Measurements from ENCODE around the gene MACROD2.
"Not testable (repeated sequence)": the region's sequence is repeated elsewhere in the genome, so short reads cannot be mapped to it uniquely, and the experiment has no call there.

The MACROD2 gene

DNA sequence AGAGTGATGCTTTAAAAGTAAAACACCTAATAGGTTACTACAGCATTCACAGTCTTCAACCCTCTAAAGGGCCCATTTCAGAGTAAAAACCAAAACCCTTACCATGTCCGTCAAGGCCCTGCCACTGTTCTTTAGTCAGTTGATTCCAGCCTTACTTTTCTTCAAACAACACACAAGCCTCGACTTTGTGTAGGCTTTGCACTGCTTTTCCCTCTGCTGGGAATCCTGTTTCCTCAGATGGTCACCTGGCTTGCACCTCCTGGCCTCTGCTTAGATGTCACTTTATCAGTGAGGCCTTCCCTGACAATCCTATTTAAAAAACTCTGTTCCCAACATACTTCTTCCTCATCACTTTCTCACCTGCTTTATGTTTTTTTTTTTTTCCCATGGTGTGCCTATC, 419.2 kb downstream of the MACROD2 start:
- no peak for DNase-seq

DNA sequence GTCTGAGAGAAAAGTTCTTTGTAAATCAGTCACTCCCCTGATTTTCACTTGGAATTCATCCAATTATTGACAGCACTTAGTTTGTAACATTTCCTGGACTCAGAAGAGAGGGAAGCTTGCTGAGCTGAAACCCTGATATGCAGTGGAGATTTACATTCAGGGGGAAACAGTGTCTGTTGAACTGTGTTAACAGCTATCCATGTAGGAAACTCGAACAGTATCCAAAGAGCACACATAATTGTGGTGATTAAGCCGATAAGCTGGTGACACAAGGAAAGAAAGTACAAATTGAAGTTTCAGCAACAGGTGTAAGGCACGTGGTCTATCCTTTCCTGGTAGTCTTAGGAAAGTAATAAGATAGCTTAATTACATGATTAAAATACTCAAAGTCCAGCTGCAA, 420.2 kb downstream of the MACROD2 start:
- DNase-seq = peak in 1 of 2 experiments; percentile 28

DNA sequence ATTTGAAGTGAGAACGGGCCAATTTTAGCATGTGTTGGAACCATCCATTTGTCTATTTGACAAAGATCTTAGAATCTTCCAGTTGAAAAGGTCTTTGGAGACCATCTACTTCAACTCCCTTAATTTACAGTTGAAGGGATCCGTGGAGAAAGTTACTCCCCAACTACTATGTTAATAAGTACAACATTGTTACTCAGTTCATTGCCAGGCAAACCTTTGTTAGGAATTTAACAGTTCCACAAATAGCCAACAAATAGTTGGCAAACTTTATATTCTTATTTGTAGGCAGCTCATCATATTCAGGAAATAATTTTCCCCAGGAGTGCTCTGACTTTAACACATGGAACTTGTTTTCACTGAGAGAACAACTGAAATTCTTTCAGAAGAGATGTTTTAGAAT, 423.1 kb downstream of the MACROD2 start:
- no peak for DNase-seq

DNA sequence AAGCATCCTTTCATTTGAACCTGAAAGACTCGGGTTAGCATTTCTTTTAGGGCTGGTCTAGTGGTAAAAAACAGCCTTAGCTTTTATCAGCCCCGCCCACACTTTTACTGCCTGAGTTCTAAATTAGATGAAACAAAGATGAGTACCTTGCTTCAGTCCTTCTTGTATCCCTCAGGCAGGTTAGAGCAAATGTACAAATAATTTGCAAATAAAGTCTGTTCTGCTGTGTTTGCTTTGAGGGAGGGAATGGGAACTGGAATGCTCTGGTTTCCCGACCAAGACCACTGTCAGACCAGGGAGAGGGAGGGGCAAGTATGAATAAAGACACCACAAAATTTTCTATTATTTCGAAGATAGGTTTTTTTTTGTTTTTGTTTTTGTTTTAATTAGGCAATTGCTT, 427.6 kb downstream of the MACROD2 start:
- DNase-seq = no peak

DNA sequence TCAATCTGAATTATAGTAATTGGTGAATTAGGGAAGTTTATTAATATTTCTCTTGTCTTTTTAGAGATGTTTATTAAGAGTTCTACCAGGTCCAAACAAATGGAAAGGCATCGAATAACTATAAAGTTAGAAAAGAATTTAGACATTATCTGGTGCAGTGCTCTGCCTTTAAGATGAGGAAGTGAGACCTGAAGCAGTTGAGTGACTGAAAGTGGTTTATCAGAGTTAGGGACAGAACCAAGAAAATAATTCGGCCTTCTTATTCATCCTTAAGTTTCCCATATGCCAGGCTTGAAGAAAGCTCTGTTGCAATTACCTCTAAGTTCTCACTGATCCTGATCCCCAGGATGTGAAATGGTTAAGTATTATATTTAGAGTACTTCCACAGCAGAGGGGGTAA, 436.3 kb downstream of the MACROD2 start:
- no peak for DNase-seq

DNA sequence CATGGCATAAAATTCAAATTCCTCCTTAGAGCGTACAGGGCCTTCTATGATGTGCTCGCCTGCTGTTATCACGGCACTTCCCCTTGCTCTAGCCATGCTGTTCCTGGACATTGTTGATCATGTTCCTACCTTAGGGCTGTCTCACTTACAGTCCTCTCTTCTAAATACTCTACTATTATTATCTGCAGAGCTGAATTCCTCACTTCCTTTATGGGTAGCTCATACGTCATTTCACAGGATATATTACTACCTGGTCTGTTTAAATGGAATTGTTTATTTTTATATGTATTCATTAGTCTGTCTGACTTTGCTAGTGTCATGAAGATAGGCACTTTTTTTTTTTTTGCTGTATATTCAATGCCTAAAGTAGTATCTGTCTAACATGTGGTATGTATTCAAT, 436.8 kb downstream of the MACROD2 start:
- DNase-seq = no peak

DNA sequence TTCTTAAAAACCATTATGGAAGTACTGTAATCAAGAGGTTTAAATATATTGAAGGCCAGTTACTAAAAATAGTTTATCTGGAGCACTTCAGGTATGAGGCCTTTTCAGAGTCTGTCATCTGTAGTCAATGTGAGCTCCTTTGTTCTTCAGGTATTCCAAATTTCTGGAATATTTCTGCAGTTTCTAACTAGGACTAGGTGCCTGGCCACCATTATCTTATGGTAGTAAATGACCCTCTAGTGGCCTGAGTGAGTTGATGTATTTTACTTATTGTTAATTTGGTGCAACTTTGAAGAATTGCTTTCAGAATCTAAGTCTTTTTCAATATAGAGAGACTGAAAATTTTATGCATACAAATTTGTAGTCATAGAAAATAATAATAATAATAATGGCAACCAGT, 437.3 kb downstream of the MACROD2 start:
- no peak for DNase-seq

DNA sequence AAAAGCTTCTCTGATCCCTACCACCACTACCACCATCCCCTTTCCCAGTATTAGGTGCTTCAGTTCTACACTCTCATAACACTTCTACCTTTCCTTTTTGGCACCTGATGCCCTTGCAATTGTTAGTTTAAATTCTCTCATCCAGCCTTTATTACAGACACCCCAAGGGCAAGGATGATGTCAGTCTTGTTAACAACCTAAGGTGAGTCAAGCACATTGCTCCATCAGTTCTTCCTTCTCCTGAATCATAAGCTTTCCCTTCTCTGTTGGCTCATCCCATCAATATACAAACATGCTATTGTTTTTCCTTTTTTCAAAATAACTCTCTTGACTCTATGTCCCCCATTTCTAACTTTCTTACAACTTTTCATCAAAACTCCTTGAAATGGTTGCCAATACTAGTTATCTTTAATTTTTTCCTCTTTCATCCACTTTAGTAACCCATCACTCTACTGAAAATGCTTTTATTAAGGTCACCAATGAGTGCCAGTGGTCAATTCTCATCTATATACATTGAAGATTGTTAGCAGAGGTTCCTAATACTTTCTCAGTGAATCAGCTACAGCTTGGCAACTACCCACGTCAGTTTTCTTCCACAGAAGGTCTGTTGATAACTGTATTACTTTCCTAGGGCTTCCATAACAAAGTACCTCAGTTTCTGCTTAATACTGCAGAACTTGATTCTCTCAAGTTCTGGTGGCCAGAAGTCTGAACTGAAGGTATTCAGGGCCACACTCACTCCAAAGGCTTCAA, 439.2 kb downstream of the MACROD2 start:
- no peak for DNase-seq

DNA sequence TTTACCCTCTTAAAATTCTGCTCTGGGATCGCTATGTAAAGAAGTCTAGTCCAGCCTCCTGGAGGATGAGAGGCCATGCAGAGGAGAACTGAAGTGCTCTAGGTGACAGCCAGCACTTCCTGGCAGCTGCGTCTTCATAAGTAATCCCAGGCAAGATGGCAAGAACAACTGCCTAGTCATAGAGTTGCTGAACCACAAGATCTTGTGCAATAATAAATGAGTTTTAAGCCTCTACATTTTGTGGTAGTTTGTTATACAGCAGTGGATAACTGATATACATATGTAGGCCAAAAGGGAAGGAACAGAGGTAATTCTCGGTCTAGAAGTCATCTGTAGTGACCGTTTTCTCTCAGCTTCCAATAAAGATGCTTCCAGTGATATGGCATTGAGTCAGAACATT, 445.9 kb downstream of the MACROD2 start:
- no peak for DNase-seq

DNA sequence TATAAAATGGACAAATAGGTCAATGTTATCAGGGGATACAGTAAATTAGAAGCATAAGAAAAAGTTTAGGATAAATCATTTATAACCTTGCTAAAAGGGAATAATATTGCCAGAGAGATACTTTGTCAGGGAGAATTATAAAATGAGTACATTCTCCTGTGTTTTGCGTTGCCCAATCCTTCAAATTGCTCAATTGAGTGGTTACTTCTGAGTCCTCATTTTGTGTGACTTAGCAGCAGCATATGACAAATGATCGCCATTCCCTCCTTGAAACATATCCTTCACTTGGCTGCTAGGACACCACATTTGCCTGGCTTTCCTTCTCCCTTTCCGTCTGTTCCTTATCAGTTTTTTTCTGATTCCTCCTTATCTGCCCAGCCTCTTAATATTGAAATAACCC, 448.8 kb downstream of the MACROD2 start:
- no peak for DNase-seq

DNA sequence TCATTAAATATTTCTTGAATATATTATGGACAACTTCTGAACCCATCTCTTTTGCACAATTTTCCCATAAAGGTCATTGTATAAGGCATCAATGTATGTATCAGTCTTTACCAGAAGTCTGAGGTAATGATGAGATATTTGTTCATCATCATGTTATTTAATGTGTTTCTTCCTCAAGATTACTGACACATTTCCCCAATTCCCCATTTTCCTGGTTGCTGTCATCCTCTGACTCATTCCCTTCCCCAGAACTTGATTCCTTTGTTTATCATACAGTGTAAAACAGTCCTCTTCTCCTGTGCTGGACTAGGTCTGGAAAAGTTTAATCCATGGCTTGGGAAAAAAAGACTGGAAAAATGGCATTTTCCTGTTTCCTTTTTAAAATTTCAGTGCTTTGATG, 450.0 kb downstream of the MACROD2 start:
- DNase-seq = no peak

DNA sequence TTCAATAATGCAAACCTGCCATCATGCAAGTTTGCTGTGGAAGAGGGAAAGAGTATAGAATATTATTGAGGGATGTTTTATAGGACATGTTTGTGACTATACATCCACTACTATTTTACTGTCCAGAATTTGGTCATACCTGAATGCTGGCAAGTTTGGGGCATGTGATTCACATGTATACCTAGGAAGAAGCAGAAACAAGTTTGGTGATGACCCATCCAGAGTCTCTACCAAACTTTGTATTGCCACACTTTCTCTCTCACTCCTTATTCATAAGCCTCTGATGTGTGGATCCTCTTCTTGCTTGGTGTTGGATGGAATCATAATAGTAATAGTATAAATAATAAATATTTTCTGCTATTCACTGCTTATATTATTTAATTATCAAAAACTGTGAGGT, 450.6 kb downstream of the MACROD2 start:
- no peak for DNase-seq

DNA sequence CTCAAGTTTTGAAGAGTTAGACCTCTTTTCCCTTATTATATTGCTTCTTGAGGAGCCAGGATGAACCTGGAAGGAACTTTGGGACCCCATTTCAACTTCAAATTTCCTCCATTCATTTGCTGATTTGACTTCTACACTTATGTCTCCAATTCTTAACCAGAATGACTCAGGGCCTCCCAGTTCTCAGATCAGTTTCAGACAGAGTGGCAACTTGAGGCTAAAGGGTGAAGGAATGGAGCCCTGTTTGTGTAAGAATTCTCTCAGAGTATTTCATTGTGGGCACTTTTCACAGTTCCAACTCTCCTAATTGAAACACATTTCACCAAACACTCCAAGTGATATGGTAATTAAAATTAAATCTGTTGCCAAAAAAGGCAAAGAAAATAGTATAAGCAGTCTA, 451.1 kb downstream of the MACROD2 start:
- no peak for DNase-seq

DNA sequence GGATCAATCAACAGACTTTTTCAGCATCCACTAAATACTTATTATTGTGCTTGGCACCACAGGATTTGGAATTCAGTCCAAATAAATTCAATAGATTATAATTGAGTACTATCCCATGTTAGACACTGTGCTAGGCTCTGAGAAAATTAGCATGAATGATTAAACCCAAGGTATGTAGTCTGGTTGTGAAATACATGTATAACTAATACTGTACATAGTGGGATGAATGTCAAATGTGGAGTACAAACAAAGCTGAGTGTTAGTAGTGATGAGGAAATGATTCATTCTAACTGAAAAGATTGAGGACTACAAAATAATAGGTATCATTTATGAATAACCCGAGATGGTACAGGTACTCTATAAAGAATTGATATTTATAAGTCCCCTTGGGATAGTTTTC, 454.0 kb downstream of the MACROD2 start:
- no peak for DNase-seq

DNA sequence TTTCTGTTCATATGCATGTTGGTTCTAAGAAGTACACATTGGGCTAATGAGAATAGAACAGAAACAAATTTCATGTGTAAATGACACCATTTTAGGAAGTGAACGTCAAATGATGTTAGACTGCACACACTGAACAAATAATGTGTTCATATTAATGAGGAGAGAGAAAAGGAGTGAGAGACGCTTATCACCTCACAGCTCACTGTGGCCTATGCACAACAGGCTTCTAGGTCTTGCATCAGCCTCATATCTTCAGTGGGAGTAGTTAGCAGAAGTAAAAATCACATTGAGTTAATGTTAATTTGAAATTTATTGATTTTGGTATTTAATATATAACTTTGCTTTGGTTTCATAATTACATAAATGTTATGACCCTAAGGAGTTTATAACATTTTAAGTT, 454.9 kb downstream of the MACROD2 start:
- DNase-seq = no peak

DNA sequence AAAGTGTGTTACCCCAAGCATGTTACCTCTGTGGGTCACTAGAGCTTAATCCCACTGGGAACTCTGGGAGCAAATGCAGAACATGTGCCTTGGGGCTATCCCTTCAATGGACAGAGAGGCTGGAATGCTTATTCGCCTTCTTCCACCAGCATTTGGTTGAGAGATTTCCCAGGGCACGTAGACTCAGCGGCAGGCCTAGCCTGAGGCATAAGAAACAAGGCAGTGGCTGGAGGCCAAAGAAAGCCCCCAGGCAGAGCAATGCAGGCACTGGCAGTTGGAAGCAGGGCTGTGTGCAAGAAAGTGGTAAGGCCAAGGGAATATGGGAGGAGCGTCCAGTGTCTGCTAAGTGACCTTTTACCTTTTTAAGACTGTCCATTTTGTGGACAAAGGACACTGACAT, 456.1 kb downstream of the MACROD2 start:
- DNase-seq = no peak

DNA sequence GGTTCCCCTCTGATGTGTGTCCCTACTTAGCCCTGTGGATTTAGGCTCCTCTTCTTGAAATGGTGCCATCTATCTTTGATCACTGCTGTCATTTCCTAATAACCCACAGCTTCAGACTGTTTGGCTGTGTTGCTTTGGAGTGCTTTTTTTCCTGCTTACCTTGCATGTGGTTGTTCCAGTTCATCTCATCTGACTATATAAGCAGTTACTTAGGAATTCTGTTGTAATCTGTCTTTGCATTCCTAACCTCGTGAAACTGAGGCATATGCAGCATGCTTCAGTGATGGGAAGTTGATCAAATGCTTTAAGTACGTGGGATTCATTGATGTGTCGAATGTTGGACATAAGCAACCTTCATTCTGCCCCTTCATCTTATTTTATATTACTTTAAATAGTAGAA, 457.9 kb downstream of the MACROD2 start:
- no peak for DNase-seq

DNA sequence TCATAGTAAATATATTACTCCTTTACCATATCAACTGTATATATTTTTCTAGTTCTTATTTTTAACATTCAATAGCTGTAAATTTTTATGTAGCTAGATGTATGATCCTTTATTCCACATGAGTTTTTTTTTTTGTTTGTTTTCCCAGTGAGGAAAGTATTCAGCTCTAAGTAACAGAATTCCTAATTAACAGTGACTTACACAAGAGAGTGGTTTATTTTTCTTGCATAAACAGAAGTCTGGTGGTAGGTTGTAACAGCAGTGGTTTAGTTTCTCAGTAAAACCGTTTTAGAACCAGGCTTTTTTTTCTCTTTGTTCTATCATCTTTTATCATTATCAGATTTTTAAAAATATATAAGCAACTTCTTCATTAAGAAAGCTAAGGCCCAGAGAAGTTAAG, 459.0 kb downstream of the MACROD2 start:
- no peak for DNase-seq

DNA sequence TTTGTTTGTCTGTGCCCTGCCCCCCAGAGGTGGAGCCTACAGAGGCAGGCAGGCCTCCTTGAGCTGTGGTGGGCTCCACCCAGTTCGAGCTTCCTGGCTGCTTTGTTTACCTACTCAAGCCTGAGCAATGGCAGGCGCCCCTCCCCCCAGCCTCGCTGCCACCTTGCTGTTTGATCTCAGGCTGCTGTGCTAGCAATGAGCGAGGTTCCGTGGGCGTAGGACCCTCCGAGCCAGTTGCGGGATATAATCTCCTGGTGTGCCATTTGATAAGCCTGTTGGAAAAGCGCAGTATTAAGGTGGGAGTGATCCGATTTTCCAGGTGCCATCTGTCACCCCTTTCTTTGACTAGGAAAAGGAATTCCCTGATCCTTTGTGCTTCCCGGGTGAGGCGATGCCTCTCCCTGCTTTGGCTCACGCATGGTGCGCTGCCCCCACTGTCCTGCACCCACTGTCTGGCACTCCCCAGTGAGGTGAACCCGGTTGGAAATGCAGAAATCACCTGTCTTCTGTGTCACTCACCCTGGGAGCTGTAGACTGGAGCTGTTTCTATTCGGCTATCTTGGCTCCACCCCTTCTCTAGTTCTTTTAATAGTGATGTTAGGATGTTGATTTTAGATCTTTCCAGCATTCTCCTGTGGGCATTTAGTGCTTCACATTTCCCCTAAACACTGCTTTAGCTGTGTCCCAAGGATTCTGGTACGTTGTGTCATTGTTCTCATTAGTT, 471.9 kb downstream of the MACROD2 start:
- DNase-seq = not testable (repeated sequence)

DNA sequence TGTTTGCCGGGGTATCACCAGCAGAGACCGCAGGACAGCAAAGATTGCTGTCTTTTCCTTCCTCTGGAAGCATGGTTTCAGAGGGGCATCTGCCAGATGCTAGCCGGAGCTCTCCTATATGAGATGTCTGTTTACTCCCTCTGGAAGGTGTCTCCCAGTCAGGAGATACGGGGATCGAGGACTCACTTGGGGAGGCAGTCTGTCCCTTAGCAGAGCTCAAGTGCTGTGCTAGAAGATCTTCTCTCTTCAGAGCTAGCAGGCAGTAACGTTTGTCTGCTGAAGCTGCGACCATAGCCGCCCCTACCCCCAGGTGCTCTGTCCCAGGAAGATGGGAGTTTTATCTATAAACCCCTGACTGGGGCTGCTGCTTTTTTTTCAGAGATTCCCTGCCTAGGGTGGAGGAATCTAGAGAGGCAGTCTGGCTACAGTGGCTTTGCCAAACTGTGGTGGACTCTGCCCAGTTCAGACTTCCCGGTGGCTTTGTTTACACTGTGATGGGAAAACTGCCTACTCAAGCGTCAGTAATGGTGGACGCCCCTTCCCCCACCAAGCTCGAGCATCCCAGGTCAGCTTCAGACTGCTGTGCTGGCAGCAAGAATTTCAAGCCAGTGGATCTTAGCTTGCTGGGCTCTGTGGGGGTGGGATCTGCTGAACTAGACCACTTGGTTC, 475.0 kb downstream of the MACROD2 start:
- no peak for DNase-seq

DNA sequence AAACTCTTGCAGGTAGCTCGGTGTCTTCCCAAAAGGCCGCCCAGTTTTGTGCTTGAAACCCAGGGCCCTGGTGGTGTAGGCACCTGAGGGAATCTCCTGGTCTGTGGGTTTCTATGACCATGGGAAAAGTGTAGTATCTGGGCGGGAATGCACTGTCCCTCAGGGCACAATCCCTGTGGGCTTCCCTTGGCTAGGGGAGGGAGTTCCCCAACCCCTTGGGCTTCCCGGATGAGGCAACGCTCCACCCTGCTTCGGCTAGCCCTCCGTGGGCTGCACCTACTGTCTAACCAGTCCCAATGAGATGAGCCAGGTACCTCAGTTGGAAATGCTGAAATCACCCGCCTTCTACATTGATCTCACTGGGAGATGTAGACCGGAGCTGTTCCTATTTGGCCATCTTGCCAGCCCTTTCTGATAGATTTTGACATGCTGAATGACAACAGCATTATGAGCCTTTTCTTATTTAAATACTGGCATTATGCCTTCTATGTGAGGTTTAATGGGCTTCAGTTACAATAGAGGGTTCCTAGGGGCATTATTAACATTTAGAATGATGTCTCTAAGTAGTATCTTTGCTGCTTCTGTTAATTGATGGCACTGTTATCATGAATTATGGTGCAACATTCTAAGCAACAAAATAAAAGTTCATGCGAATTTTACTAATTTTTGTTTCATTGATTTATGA, 475.8 kb downstream of the MACROD2 start:
- no peak for DNase-seq

DNA sequence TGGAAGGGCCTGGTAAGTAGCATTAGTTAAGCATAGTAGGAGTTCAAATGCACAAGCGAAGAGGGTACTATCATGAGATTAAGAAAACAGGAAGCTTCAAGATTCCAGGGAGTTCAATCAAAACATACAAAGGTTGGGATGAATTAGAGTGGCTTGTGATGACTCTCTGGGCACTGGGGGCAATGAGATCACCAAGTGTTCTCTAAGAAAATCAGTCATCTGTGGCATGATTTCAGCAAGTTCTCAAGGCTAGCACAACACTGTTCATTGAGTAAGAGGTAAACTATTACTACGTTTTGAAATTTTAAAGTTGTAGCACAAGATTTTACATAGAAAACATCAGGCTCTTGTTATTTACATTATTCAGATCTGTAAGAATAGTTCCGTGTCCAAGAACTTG, 481.8 kb downstream of the MACROD2 start:
- no peak for DNase-seq

DNA sequence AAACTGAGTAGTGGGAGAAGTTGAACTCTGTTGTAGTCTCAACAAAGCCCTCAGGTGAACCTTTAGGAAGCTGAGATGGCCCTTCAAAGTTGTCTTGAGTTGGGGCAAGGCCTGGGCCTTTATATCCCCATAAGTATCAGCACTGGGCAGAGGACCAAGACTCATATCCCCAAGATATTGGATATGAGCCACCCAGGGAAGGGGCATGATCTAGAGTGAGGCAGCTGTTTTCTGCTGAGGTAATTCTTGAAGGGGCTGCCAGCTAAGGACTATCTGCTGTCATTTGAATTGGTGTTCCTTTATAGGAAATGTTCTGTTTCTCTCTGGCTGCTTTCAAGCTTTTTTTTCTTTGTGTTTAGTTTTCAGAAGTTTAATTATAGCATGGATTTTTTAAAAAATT, 482.8 kb downstream of the MACROD2 start:
- DNase-seq = no peak

DNA sequence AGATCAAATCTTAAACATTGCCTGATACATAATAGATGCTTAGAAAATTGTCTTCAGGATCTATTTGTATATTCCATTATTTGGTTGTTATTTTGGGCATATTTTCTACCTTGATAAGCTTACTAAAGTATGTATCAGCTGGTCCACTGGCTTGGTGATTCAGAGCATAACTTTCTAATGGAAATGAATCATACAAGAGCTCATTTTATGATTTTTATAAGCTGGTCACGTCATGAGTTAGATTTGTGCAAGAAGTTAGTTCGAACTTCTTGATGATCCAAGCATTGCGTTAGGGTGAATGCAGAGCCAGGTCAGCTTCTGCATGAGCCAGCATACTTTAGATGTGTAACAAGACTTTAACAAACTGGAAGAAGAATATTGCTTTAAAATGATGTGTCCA, 486.5 kb downstream of the MACROD2 start:
- DNase-seq = no peak
